NCI-H446 (cell line): ENCODE results near the gene LRIG2.
"Not testable (repeated sequence)": the region's sequence is repeated elsewhere in the genome, so short reads cannot be mapped to it uniquely, and the experiment has no call there.

ENCODE experiments used
- DNase-seq, 2 experiments: peaks; one replicate each; lab custom pipeline; 2025; lab: John Stamatoyannopoulos, UW

The LRIG2 gene

GRCh38 chr1:113129529-113130185 lies 56.7 kb downstream of the LRIG2 start:
- DNase-seq: no peak

GRCh38 chr1:113133038-113133437 lies 60.0 kb downstream of the LRIG2 start:
- DNase-seq: no peak

DNA sequence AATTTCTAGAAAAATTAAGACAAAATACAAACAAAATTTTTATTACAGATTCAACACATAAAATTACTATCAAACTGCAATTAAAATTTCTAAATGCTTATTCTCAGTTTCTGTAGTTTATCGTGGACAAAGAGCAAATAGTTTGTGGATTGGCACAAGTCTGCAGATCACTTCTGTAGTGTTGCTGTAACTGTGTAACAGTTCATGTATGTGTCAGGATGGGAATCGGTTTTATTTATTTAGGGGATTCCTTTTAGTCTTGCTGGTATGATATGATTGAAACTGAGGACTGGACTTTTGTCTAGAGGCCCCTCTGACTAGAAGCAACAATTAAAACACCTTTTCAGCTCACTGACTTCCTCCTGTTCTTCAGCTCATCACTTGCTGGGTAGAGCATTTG lies 60.8 kb downstream of the LRIG2 start:
- no peak for DNase-seq

- no peak for DNase-seq
Measured at GRCh38 chr1:113135460-113135859, 62.5 kb downstream of the LRIG2 start.

- DNase-seq: no peak
Measured at GRCh38 chr1:113136476-113136875, 63.5 kb downstream of the LRIG2 start.

DNA sequence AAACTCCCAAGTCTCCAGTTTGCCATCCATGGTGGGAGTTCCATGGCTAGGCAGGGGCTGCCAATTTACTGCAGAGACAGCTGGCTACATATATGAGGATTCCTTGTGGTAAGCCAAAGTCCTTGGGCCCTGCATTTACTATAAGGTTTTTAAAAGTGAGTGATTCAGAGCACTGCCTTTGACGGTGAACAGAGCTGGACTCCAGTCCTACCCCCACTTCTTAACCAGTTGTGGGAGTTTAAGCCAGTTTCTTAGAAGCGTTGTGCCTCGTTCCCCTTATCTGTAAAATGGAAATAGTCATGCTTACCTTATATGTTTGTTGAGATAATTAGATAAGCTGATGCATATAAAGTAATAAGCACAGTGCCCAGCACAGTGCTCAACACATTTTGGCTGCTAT lies 64.6 kb downstream of the LRIG2 start:
- DNase-seq: no peak

DNA sequence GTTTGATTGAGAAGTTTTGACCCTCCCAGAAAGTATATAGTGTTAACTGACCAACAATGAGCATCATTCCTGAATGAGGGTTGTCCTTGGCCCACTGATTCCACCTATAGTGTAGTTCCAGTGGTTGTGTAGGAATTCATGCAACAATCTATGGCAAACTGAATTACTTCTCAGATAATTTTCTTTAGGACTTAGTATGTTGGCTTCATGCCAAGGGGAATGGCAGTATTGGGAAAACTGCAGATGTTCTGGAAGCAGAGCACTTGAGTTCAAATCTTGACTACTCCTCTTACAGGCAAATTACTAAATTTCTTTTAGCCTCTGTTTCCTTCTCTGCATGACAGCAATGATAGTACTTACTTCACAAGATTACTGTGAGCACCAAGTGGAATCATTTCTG lies 65.8 kb downstream of the LRIG2 start:
- DNase-seq: peak in 1 of 2 experiments; percentile 26

GRCh38 chr1:113140176-113140575 lies 67.2 kb downstream of the LRIG2 start:
- peak; percentile 43 to 72 for DNase-seq

- DNase-seq: peak; percentile 86 to 87
Measured at GRCh38 chr1:113140588-113141446, 67.8 kb downstream of the LRIG2 start.

DNA sequence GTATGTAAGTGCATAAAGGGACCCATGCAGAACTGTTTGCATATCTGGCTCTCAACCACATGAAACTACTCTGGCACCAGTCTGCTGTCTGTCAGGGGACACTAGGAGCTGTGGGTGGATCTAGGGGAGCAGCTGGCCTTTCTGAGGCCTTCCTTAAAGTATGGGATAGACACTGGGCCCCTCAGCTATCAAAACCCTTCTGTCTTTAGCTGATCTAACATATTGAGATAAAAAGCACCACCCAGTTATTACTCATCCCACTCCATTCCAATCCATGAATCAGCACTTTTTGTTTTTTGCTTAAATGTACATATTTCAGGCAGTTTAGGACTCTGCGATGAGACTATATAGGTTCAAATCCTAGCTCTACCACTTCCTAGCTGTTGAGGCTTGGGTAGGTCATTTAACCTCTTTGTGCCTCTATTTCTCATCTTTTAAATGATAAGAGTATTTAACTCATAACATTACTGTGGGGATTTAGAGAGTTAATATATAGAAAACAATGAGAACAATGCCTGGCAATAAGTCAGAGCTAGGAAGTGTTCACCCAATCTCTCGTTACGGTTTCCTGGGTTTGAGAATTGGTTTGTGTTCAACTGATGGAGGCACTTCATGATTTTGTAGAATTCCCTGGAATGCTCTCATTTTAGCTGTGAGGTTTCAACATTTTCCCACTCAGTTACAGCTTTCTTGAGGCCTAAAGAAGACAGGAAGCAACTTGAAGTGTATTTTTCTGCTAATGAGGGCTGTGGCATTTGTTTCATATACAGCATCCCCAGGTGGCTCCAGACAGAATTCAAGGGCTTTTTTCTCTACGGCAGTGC lies 68.9 kb downstream of the LRIG2 start:
- DNase-seq: peak in 1 of 2 experiments; percentile 30

DNA sequence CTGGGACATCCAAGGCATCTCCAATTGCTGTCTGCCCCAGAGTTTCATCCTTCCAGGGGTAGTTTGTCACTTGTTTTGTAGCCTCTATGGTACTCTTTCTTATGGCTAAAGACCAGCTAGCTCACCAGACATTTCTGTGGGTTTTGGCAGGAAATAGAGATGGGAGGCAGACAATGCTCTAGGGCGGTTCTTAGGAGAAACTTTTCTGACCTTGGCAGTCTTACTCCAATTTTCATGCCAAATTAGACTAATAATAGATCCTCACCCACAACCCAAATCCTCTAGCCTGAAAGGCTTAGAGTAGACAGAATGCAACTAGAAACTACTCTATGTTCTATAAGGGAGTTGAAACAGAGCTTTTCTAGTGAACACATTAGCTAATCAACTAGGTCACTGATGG lies 69.8 kb downstream of the LRIG2 start:
- peak in 1 of 2 experiments; percentile 56 for DNase-seq

DNA sequence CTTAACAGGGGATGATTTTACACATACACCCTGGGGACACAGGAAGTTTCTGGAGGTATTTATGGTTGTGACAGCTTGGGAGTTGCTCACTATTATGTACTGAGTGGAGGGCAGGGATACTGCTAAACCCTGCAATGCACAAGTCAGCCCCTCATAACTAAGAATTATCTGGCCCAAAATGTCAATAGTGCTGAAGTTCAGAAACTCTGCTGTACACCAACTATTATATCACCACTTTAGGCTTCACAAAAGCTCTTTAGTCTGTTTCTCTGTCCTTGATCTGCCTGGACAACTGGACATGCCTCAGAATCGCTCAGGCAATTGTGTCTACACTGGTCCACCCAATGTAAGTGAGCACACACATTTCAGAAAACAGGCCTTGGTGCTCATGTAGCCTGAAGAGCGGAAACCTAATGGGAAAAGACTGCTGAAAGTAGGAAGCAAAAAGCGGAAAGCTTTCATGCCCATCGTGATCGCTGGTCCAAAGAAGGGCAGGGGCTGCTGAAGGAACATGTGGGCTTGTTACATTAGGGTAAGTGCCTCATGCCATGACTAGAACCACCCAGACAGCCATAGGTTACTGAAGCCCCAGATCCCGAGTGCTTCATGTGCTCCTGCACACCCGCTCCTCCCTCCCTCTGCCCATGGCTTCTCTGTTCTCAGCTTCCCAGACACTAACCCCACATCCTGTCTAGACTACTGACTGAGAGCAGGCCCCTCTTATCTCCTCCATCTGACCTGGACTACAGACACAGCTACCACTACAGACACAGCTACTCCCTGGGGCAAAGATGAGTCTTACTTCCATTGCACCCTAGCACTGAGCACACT lies 73.5 kb downstream of the LRIG2 start:
- no peak for DNase-seq

GRCh38 chr1:113147073-113147625 lies 74.2 kb downstream of the LRIG2 start:
- DNase-seq: peak in 1 of 2 experiments; percentile 34

GRCh38 chr1:113147826-113148225 lies 74.8 kb downstream of the LRIG2 start:
- DNase-seq: no peak

- DNase-seq: not testable (repeated sequence)
Measured at GRCh38 chr1:113150494-113150893, 77.5 kb downstream of the LRIG2 start.

DNA sequence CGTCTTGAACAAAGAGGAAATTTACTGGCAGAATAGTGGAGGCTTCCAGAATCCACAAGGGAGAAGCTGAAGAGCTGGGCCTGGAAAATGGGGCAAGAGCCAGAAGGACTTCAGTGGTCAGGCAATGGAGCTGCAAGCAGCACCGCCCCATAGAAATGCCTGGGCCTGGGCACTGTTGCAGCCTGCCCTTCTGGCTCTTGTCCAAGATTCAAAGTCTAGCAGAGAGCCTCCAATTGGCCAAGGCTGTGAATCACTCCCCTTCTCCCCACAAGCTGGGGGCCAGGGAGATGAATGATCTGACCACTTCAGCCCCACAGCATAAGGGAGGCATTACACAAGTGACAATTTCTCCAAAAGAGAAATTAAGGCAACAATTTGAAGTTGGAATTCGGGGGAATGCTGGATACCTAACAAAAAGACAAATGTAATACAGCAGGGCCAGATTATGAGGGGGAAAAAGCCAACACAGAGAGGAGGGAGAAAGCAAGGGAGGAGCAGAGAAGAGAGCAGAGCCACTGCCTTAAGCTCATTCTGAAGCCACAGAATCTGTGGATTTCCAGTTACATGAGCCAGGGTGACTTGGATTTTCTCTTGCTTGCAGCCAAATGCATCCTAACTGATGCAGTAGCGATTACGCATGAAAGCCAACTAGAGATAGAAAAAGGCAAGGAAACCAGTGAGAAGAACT lies 80.3 kb downstream of the LRIG2 start:
- DNase-seq: peak in 1 of 2 experiments; percentile 76

DNA sequence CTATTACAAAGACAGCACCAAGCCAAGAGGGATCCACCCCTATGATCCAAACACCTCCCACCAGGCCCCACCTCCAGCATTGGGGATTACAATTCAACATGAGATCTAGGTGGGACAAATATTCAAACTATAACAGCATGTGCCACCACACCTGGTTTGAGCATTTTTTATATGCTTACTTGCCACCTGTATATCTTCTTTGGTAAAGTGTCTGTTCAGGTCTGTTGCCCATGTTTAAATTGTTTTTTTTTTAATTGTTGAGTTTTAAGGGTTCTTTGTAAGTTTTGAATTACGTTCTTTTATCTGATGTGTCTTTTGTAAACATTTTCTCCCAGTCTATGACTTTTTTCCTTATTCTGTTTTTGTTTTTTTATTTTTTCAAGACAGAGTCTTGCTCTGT lies 83.4 kb downstream of the LRIG2 start:
- DNase-seq: no peak

DNA sequence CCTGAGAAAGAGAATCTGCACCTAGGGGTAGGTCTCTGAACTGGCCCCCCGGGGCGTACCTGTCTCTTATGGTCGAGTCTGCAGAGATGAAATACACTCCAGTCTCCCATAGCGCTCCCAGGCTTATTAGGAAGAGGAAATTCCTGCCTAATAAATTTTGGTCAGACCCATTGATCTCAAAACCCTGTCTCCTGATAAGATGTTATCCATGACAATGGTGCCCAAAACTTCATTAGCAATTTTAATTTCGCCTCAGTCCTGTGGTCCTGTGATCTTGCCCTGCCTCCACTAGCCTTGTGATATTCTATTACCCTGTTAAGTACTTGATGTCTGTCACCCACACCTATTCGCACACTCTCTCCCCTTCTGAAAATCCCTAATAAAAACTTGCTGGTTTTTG lies 85.7 kb downstream of the LRIG2 start:
- not testable (repeated sequence) for DNase-seq

- DNase-seq: peak; percentile 27 to 52
Measured at GRCh38 chr1:113166473-113166872, 93.5 kb downstream of the LRIG2 start.

GRCh38 chr1:113168946-113169345 lies 95.9 kb downstream of the LRIG2 start:
- DNase-seq: peak; percentile 61 to 79

DNA sequence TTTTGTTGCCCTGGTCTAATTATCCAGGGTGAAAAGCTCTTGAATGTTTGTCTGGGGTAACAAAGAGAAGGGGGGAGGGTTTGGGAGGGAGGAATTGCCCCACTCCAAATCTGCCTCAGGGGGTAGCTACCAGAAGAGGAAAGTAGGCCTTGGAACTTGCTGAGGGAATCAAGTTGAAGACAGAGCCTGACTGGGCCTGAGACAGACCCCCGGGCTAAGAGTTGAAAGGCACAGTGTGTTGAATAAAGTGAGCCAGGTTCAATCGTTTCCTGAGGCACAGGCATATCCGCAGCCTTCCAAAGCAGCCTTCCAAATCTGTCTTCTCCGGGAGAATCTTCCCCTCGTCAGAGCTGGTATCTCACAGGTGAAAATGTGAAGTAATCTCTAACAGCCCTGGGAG lies 96.6 kb downstream of the LRIG2 start:
- DNase-seq: no peak
